Measurements from ENCODE around the gene CEP164. TPM values are rescaled to one million over a fixed set of nuclear protein-coding genes. Genes with fewer than 3 reads are reported as not detected.
"Not testable (repeated sequence)": the region's sequence is repeated elsewhere in the genome, so short reads cannot be mapped to it uniquely, and the experiment has no call there.

CEP164 gene
- total and polyA plus RNA-seq, 9 donors: 10.4 to 17.3 (median 15.4) TPM

DNA sequence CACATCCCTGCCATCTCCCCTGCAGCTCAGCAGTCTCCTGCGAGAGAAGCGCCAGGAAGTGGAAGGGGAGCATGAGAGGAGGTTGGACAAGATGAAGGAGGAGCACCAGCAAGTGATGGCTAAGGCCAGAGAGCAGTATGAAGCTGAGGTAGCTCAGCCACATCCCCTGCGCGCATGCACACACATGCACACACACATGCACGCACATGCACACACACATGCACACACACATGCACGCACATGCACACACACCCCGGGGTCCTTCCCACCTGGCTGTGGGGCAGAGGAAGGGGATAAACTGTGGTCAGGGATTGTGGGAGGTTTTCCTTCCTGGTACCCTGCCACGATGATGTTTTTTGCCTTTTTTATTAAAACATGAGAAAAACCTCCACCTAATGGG lies 65.3 kb downstream of the CEP164 start:
- no CpG with 5 or more reads among the region's 8 CpGs for WGBS (ENCODE audit: insufficient coverage)

DNA sequence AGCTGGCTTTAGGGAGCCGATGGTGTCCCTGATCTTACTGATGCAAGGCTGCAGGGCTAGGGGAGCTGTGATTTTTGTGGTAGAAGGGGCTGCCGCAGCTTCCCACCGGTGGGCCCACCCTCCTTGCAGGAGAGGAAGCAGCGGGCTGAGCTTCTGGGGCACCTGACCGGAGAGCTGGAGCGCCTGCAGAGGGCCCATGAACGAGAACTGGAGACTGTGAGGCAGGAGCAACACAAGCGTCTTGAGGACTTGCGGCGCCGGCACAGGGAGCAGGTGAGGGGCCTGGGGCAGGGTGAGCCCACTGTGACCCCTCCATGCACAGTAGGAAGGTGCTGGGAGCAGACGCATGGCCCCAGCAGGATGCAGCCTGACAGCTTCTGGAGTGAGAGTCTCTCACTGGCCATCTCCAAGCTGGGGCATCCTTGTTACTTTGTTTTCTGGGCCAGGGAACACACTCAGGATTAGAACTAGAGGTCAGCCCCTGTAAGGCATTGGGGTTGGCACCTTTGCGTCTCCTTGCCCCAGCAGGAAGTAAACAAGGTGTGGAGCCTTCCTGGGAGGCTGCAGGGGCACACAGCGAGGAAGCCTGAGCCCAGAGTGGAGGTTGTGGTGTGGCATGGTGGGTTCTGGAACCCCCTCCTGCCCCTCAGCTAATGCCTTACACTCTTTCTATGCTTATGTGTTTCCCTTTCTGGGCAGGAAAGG lies 66.7 kb downstream of the CEP164 start:
- Histone ChIP-seq H3K4me3 (ENCODE audit: low read length) (no peak overlapping the region), H3K4me1 (ENCODE audit: control insufficient read depth, insufficient read depth, low read length) (no peaks in the 10 kb centered on the region), H3K36me3 (ENCODE audit: control insufficient read depth, insufficient read depth, low read length) (peaks cover 78% of the 10 kb centered on the region), H3K27me3 (ENCODE audit: control insufficient read depth, insufficient read depth, low read length) (no peaks in the 10 kb centered on the region), H3K27ac (ENCODE audit: low read length) (no peak overlapping the region), H3K9me3 (replicated peaks; ENCODE audit: control insufficient read depth, low read depth, low read length) (peaks cover 9% of the 10 kb centered on the region)
- 94% methylated on average over 11 of the region's 14 CpGs for WGBS (ENCODE audit: insufficient coverage)
- DNase-seq: no peak

More for the DNA sequence above, 65.3 kb downstream of the CEP164 start:
- Histone ChIP-seq H3K4me3 (ENCODE audit: low read length) (no peak overlapping the region), H3K27ac (ENCODE audit: low read length) (no peak overlapping the region), H3K4me1 (ENCODE audit: control insufficient read depth, insufficient read depth, low read length) (no peaks in the 10 kb centered on the region), H3K9me3 (replicated peaks; ENCODE audit: control insufficient read depth, low read depth, low read length) (no peaks in the 10 kb centered on the region), H3K36me3 (ENCODE audit: control insufficient read depth, insufficient read depth, low read length) (peaks cover 76% of the 10 kb centered on the region), H3K27me3 (ENCODE audit: control insufficient read depth, insufficient read depth, low read length) (no peaks in the 10 kb centered on the region)
- DNase-seq: no peak

DNA sequence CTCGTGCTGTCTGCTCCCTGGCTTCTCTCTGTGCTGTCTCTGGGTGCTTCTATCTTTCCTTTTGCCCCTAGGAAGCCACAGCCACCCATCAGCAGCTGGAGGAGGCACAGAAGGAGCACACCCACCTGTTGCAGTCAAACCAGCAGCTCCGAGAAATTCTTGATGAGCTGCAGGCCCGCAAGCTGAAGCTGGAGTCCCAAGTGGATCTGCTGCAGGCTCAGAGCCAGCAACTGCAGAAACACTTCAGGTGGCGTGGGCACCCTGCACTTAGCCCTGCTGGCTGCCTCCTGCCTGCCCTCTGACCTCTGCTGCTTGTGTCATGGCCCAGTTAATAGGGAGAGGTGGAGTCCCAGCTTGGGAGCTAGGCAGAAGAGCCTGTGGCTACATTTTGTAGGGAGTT lies 67.8 kb downstream of the CEP164 start:
- 76% methylated on average over 4 of the region's 4 CpGs for WGBS (ENCODE audit: insufficient coverage)
- H3K36me3 ChIP-seq (ENCODE audit: control insufficient read depth, insufficient read depth, low read length): peaks cover 71% of the 10 kb centered on the region
- H3K27ac ChIP-seq (ENCODE audit: low read length): no peak overlapping the region
- H3K4me1 ChIP-seq (ENCODE audit: control insufficient read depth, insufficient read depth, low read length): no peaks in the 10 kb centered on the region
- H3K9me3 ChIP-seq (replicated peaks; ENCODE audit: control insufficient read depth, low read depth, low read length): peaks cover 9% of the 10 kb centered on the region
- no peak for DNase-seq
- no peaks in the 10 kb centered on the region for H3K27me3 ChIP-seq (ENCODE audit: control insufficient read depth, insufficient read depth, low read length)
- H3K4me3 ChIP-seq (ENCODE audit: low read length): no peak overlapping the region

DNA sequence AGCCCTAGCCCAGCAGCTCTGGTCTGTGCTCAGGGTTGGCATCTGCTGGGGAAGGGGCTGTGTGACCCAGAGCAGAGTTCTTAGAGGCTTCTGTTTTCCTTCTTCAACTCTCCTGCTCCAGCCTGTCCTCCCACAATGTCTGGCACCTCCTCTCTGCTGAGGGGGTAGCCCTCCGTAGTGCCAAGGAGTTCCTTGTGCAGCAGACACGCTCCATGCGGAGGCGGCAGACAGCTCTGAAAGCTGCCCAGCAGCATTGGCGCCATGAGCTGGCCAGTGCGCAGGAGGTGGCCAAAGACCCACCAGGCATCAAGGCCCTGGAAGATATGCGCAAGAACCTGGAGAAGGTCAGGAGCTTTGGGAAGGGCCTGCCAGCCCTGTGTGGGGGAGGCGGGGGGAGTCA lies 69.3 kb downstream of the CEP164 start:
- WGBS (ENCODE audit: insufficient coverage): 99% methylated on average over 7 of the region's 8 CpGs
- Histone ChIP-seq H3K9me3 (replicated peaks; ENCODE audit: control insufficient read depth, low read depth, low read length) (peaks cover 9% of the 10 kb centered on the region), H3K4me1 (ENCODE audit: control insufficient read depth, insufficient read depth, low read length) (no peaks in the 10 kb centered on the region), H3K4me3 (ENCODE audit: low read length) (no peak overlapping the region), H3K36me3 (ENCODE audit: control insufficient read depth, insufficient read depth, low read length) (peaks cover 58% of the 10 kb centered on the region), H3K27ac (ENCODE audit: low read length) (no peak overlapping the region), H3K27me3 (ENCODE audit: control insufficient read depth, insufficient read depth, low read length) (no peaks in the 10 kb centered on the region)
- no peak for DNase-seq

DNA sequence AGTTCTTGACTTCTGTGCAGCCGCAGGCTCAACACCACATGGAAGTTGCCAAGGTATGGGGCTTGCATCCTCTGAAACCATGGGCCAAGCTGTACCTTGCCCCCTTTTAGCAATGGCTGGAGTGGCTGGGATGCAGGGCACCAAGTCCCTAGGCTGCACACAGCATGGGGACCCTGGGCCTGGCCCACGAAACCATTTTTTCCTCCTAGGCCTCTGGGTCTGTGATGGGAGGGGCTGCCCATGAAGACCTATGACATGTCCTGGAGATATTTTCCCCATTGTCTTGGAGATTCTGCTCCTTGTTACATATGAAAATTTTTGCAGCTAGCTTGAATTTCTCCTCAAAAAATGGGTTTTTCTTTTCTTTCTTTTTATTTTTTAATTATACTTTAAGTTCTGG lies 71.0 kb downstream of the CEP164 start:
- not testable (repeated sequence) for DNase-seq; H3K4me3 ChIP-seq (ENCODE audit: low read length); H3K4me1 ChIP-seq (ENCODE audit: control insufficient read depth, insufficient read depth, low read length); H3K9me3 ChIP-seq (replicated peaks; ENCODE audit: control insufficient read depth, low read depth, low read length); H3K27ac ChIP-seq (ENCODE audit: low read length); H3K27me3 ChIP-seq (ENCODE audit: control insufficient read depth, insufficient read depth, low read length)
- H3K36me3 ChIP-seq (ENCODE audit: control insufficient read depth, insufficient read depth, low read length): peaks cover 42% of the 10 kb centered on the region
- no CpG with 5 or more reads among the region's 2 CpGs for WGBS (ENCODE audit: insufficient coverage)

DNA sequence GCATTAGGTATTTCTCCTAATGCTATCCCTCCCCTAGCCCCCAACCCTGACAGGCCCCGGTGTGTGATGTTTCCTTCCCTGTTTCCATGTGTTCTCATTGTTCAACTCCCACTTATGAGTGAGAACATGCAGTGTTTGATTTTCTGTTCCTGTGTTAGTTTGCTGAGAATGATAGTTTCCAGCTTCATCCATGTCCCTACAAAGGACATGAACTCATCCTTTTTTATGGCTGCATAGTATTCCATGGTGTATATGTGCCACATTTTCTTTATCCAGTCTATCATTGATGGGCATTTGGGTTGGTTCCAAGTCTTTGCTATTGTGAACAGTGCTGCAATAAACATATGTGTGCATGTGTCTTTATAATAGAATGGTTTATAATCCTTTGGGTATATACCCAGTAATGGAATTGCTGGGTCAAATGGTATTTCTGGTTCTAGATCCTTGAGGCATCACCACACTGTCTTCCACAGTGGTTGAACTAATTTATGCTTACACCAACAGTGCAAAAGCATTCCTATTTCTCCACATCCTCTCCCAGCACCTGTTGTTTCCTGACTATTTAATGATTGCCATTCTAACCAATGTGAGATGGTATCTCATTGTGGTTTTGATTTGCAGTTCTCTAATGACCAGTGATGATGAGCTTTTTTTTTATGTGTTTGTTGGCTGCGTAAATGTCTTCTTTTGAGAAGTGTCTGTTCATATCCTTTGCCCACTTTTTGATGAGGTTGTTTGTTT lies 71.6 kb downstream of the CEP164 start:
- WGBS (ENCODE audit: insufficient coverage): no CpG with 5 or more reads among the region's 2 CpGs
- not testable (repeated sequence) for H3K4me3 ChIP-seq (ENCODE audit: low read length); DNase-seq; H3K4me1 ChIP-seq (ENCODE audit: control insufficient read depth, insufficient read depth, low read length); H3K27ac ChIP-seq (ENCODE audit: low read length); H3K9me3 ChIP-seq (replicated peaks; ENCODE audit: control insufficient read depth, low read depth, low read length); H3K27me3 ChIP-seq (ENCODE audit: control insufficient read depth, insufficient read depth, low read length)
- peaks cover 36% of the 10 kb centered on the region for H3K36me3 ChIP-seq (ENCODE audit: control insufficient read depth, insufficient read depth, low read length)

DNA sequence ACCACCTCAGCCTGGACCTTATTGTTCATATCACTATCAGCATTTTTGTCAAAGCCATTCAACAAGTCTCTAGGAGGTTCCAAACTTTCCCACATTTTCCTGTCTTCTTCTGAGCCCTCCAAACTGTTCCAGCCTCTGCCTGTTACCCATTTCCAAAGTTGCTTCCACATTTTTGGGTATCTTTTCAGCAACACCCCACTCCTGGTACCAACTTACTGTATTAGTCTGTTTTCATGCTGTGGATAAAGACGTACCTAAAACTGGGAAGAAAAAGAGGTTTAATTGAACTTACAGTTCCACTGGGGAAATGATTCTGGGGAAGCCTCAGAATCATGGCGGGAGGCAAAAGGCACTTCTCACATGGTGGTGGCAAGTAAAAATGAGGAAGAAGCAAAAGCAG lies 78.2 kb downstream of the CEP164 start:
- WGBS (ENCODE audit: insufficient coverage): no CpG with 5 or more reads among the region's 2 CpGs
- peaks cover 41% of the 10 kb centered on the region for H3K36me3 ChIP-seq (ENCODE audit: control insufficient read depth, insufficient read depth, low read length)

DNA sequence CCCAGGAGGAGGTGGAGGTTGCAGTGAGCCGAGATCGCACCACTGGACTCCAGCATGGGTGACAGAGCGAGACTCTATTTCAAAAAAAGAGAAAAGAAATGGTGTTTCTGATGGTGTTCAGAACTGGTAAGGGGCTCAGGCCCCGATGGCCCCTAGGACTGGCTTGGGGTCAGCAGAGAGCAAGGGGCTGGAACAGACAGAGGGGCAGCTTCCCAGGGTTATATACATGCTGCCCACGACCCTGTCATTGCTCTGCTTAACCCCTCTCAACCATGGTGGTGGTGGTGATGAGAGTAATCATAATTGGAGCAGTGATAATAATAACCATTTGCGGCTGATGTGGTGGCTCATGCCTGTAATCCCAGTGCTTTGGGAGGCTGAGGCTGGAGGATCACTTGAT lies 79.4 kb downstream of the CEP164 start:
- H3K4me1 ChIP-seq (ENCODE audit: control insufficient read depth, insufficient read depth, low read length): no peaks in the 10 kb centered on the region
- 100% methylated on average over 3 of the region's 6 CpGs for WGBS (ENCODE audit: insufficient coverage)
- DNase-seq: no peak
- H3K36me3 ChIP-seq (ENCODE audit: control insufficient read depth, insufficient read depth, low read length): peaks cover 45% of the 10 kb centered on the region
- peaks cover 8% of the 10 kb centered on the region for H3K9me3 ChIP-seq (replicated peaks; ENCODE audit: control insufficient read depth, low read depth, low read length)
- no peaks in the 10 kb centered on the region for H3K27me3 ChIP-seq (ENCODE audit: control insufficient read depth, insufficient read depth, low read length)
- H3K4me3 ChIP-seq (ENCODE audit: low read length): no peak overlapping the region
- H3K27ac ChIP-seq (ENCODE audit: low read length): no peak overlapping the region

More for the DNA sequence above, 78.2 kb downstream of the CEP164 start:
- DNase-seq; H3K4me1 ChIP-seq (ENCODE audit: control insufficient read depth, insufficient read depth, low read length); H3K27me3 ChIP-seq (ENCODE audit: control insufficient read depth, insufficient read depth, low read length); H3K9me3 ChIP-seq (replicated peaks; ENCODE audit: control insufficient read depth, low read depth, low read length); H3K4me3 ChIP-seq (ENCODE audit: low read length); H3K27ac ChIP-seq (ENCODE audit: low read length): not testable (repeated sequence)

DNA sequence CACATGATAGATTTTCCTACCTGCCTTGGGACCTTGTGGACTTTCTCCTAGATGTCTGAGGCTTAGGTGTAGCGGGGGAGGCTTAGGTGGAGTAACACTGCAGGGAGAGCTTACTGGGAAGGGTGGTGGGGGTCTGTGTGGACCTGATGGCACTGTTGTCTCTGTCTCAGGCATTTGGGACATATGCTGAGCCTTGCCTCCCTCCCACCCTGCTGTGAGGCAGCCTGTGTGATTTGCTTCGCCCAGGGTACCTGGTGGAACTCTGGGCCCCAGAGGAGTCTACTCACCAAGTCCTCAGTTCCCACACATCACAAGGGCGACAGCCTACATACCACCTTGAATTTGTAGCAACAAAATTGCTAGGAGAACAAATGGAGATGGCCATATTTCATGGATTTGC lies 80.7 kb downstream of the CEP164 start:
- Histone ChIP-seq H3K4me3 (ENCODE audit: low read length) (no peak overlapping the region), H3K9me3 (replicated peaks; ENCODE audit: control insufficient read depth, low read depth, low read length) (peaks cover 8% of the 10 kb centered on the region), H3K4me1 (ENCODE audit: control insufficient read depth, insufficient read depth, low read length) (no peaks in the 10 kb centered on the region), H3K36me3 (ENCODE audit: control insufficient read depth, insufficient read depth, low read length) (peaks cover 49% of the 10 kb centered on the region), H3K27ac (ENCODE audit: low read length) (no peak overlapping the region), H3K27me3 (ENCODE audit: control insufficient read depth, insufficient read depth, low read length) (no peaks in the 10 kb centered on the region)
- no peak for DNase-seq
- WGBS (ENCODE audit: insufficient coverage): 90% methylated on average over 2 of the region's 3 CpGs

DNA sequence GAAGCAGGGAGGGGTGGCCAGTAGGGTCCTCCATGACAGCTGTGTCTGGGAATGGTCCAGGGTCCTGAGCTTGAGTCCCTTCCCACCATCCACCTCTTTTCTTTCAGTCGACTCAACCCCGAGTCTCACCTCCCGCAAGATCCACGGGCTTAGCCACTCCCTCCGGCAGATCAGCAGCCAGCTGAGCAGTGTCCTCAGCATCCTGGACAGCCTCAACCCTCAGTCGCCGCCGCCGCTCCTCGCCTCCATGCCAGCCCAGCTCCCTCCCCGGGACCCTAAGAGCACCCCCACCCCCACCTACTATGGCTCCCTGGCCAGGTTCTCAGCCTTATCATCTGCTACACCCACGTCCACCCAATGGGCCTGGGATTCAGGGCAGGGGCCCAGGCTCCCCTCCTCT lies 81.9 kb downstream of the CEP164 start:
- DNase-seq: no peak
- Histone ChIP-seq H3K36me3 (ENCODE audit: control insufficient read depth, insufficient read depth, low read length) (peaks cover 46% of the 10 kb centered on the region), H3K27me3 (ENCODE audit: control insufficient read depth, insufficient read depth, low read length) (no peaks in the 10 kb centered on the region), H3K4me3 (ENCODE audit: low read length) (no peak overlapping the region), H3K27ac (ENCODE audit: low read length) (no peak overlapping the region), H3K4me1 (ENCODE audit: control insufficient read depth, insufficient read depth, low read length) (no peaks in the 10 kb centered on the region), H3K9me3 (replicated peaks; ENCODE audit: control insufficient read depth, low read depth, low read length) (peaks cover 8% of the 10 kb centered on the region)
- WGBS (ENCODE audit: insufficient coverage): 90% methylated on average over 12 of the region's 12 CpGs
